HFF-Myc (cell line): ENCODE measurements around the gene ARFIP1.
"Not testable (repeated sequence)": the region's sequence is repeated elsewhere in the genome, so short reads cannot be mapped to it uniquely, and the experiment has no call there.

Source experiments
- DNase-seq: peaks from one replicate; pipeline ENCODE4 v3.0.0-alpha.2; 2011; ENCODE audit warnings: low read depth; ENCODE audit errors: extremely low read depth
- H3K4me3 ChIP-seq: replicated peaks from 2 replicates; pipeline ENCODE4 v1.5.1; 2011; ENCODE audit warnings: low read depth, mild to moderate bottlenecking, control low read depth, low read length
- TF ChIP-seq, protein P1 (sequence below): IDR thresholded peaks from 2 replicates; pipeline ENCODE4 v1.5.1; 2012; ENCODE audit warnings: mild to moderate bottlenecking, low read depth, low read length, control low read depth; ENCODE audit errors: missing control alignments

ARFIP1 gene

DNA sequence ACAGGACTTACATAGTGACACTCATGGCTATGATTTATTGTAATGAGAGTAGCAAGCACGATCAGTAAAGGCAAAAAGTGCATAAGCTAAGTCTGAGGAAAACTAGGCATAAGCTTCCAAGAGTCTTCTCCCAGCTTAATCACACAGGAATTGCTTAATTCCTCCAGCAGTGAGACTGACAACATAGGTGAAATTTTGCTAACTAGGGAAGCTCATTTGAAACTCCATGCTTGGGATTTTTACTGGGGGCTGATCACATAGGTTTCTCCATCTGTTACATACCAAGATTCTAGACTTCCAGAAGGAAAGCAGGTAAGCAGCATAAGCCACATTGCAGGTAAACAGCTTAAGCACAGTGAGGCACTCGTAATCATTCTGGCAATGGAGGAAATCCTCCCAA, 84.6 kb downstream of the ARFIP1 start:
- DNase-seq: no peak
- no peak overlapping the region for H3K4me3 ChIP-seq
- TF ChIP-seq, protein P1, sequence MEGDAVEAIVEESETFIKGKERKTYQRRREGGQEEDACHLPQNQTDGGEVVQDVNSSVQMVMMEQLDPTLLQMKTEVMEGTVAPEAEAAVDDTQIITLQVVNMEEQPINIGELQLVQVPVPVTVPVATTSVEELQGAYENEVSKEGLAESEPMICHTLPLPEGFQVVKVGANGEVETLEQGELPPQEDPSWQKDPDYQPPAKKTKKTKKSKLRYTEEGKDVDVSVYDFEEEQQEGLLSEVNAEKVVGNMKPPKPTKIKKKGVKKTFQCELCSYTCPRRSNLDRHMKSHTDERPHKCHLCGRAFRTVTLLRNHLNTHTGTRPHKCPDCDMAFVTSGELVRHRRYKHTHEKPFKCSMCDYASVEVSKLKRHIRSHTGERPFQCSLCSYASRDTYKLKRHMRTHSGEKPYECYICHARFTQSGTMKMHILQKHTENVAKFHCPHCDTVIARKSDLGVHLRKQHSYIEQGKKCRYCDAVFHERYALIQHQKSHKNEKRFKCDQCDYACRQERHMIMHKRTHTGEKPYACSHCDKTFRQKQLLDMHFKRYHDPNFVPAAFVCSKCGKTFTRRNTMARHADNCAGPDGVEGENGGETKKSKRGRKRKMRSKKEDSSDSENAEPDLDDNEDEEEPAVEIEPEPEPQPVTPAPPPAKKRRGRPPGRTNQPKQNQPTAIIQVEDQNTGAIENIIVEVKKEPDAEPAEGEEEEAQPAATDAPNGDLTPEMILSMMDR: no peak

DNA sequence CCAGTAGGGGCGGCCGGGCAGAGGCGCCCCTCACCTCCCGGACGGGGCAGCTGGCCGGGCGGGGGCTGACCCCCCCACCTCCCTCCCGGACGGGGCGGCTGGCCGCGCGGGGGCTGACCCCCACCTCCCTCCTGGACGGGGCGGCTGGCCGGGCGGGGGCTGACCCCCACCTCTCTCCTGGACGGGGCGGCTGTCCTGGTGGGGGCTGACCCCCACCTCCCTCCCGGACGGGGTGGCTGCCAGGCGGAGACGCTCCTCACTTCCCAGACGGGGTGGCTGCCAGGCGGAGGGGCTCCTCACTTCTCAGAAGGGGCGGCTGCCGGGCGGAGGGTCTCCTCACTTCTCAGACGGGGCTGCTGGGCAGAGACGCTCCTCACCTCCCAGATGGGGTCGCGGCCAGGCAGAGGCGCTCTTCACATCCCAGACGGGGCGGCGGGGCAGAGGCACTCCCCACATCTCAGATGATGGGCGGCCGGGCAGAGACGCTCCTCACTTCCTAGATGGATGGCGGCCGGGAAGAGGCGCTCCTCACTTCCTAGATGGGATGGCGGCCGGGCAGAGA, 86.8 kb downstream of the ARFIP1 start:
- DNase-seq, H3K4me3 ChIP-seq: not testable (repeated sequence)

DNA sequence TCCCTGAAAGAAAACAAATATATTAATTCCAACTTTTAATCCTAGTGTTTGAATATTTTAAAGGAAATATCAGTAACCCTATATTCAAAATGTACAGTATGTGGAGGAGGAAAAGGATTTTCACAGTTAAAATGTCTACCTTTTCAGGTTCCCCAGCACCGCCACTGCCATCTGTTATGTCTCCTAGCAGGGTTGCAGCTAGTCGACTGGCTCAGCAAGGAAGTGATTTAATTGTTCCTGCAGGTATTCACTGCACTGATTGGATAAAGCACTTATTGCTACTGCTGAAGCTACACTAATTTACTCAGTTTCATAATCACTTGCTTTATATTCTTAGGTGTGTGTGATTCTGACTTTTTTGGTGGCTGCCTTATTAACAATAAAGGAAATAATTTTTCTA, 90.9 kb downstream of the ARFIP1 start:
- TF ChIP-seq, protein P1: no peak
- no peak overlapping the region for H3K4me3 ChIP-seq
- DNase-seq: no peak

DNA sequence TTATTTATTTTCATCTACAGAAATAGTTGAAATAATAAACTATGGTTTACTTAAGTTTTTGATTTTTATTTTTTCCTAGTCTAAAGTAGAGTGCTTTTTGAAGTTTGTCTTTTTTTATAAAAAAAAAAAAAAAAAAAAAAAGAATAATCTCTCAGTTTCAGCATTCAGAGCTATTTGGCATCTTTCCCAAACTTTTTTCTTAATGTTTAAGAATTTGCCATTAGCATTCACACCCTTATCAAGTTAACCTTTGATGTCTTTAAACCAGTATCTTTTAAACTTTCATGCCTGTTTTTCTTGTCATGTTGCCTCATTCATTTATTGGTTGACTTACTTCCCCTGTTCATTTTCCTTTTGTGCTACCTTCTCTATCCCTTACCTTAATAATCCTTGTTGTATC, 95.5 kb downstream of the ARFIP1 start:
- no peak overlapping the region for H3K4me3 ChIP-seq
- TF ChIP-seq, protein P1: no peak
- no peak for DNase-seq

DNA sequence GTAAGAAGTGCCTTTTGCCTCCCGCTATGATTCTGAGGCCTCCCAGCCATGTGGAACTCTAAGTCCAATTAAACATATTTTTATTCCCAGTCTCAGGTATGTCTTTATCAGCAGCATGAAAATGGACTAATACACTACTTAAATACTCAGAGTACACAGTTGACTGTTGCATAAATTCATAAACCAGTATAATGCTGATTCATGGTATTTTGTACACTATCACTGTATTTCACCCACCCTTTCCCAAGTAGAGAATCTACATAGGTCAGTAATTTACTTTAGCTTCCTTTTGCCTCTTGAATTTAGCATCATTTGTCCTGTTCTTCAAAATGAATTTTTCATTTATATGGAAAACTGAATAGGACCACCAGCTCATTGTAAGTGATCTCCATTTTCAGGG, 98.1 kb downstream of the ARFIP1 start:
- H3K4me3 ChIP-seq: no peak overlapping the region
- DNase-seq: no peak
- TF ChIP-seq, protein P1: no peak

DNA sequence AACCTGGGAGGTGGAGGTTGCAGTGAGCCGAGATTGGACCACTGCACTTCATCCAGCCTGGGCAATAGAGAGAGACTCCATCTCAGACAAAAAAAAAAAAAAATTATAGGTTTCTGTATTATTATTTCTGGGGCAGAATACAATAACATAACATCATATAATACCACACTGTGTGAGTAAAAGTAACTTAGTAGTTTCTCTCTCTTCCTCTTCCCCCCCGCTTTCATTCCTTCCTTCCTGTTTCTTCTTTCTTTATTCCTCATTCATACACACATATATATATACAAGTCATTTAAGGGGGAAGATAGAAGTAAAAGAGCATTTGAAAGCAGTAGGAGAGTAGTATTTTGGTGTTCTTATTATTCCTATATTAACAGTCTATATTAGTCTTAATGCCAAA, 100.5 kb downstream of the ARFIP1 start:
- TF ChIP-seq, protein P1: no peak
- no peak for DNase-seq
- no peak overlapping the region for H3K4me3 ChIP-seq

DNA sequence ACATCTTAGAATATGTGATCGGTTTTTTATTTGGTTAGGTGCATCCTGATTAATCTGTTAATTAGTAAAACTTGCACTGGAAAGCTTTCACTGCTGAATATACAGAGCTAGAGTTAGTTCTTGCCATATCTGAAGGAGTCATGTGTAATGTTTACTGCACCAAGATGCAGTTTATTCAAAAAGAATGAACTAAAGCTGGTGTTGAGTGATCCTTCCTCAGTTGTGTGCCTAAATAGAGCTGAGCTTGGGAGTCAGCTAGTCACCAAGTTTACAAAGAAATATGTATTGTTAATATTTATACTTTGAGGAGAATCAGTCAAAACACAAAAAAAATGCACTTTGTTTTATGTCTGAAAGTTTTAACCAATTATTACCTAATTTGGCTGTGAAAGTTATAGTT, 102.2 kb downstream of the ARFIP1 start:
- TF ChIP-seq, protein P1: no peak
- no peak overlapping the region for H3K4me3 ChIP-seq
- no peak for DNase-seq
